GM12801 (cell line): ENCODE data around the gene UHMK1.

Source experiments
- TF ChIP-seq, protein P1 (sequence below): IDR thresholded peaks from one replicate; pipeline ENCODE4 v1.5.1; 2011; ENCODE audit warnings: control low read depth; ENCODE audit not compliant: insufficient read length; ENCODE audit errors: extremely low read depth

UHMK1 gene, protein sequence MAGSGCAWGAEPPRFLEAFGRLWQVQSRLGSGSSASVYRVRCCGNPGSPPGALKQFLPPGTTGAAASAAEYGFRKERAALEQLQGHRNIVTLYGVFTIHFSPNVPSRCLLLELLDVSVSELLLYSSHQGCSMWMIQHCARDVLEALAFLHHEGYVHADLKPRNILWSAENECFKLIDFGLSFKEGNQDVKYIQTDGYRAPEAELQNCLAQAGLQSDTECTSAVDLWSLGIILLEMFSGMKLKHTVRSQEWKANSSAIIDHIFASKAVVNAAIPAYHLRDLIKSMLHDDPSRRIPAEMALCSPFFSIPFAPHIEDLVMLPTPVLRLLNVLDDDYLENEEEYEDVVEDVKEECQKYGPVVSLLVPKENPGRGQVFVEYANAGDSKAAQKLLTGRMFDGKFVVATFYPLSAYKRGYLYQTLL

DNA sequence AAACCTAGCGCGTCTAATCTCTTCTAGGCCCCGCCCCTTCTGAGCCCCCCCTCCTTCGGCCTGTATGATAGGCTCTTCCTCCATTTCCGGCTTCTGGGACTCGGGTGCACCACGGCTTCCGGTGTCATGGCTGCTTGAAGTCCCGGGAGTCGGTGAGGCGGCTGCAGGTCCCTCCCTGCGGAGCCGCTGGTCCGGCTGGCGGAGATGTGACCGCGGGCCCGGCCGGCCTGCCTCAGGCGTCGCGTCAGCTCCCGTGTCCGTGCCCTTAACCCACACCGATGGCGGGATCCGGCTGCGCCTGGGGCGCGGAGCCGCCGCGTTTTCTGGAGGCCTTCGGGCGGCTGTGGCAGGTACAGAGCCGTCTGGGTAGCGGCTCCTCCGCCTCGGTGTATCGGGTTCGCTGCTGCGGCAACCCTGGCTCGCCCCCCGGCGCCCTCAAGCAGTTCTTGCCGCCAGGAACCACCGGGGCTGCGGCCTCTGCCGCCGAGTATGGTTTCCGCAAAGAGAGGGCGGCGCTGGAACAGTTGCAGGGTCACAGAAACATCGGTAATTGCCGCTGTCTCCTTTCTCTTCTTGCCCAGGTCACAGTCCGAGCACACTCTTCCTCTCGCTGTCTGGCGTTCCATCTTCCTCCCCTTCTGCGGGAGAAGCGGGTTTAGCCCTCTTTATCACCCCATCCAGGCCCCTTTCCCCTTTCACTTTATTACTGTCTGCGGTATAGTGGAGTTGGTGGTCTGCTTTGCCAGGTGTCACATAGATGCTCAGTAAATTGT is at the start of gene UHMK1:
TSS of gene UHMK1 (plus strand) at position 96 of the 773 bp plus-strand sequence. CDS start at position 279, 183 bp downstream.
- TF ChIP-seq, protein P1, sequence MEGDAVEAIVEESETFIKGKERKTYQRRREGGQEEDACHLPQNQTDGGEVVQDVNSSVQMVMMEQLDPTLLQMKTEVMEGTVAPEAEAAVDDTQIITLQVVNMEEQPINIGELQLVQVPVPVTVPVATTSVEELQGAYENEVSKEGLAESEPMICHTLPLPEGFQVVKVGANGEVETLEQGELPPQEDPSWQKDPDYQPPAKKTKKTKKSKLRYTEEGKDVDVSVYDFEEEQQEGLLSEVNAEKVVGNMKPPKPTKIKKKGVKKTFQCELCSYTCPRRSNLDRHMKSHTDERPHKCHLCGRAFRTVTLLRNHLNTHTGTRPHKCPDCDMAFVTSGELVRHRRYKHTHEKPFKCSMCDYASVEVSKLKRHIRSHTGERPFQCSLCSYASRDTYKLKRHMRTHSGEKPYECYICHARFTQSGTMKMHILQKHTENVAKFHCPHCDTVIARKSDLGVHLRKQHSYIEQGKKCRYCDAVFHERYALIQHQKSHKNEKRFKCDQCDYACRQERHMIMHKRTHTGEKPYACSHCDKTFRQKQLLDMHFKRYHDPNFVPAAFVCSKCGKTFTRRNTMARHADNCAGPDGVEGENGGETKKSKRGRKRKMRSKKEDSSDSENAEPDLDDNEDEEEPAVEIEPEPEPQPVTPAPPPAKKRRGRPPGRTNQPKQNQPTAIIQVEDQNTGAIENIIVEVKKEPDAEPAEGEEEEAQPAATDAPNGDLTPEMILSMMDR: no peak

DNA sequence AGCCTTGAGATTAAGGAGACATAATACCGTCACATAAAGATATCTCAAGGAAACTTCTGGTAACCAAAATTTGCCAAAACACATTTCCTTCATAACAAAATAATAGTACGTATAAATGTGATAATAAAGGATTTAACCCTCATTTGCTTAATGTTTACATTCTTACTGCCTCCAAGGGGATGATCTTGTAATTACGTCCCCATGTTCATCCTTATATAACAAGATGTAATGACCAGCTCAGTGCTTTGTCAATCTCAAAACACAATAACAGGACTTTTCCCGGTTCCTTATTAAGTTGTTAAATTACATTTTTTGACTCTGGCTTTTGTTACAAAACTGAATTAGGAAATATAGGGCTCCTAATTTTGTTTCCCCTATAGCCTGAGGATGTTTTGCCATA is 41.3 kb upstream of the UHMK1 start:
- TF ChIP-seq, protein P1: no peak

DNA sequence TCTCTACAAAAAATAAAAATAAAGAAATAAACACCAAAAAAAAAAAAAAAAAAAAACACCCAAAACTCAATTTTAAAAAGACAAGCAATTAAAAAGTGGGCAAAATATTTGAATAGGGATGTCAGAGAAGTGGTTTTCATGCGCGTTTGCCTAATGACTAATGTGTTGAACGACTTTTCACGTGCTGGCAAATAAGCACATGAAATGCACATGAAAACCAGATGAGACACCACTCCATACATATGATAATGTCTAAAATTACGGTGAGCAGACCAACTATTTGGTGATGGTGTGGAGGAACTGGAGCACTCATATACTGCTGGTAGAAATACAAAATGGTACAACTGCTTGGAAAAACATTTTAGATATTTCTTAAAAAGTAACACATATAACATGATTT is 39.4 kb upstream of the UHMK1 start:
- TF ChIP-seq, protein P1: no peak

DNA sequence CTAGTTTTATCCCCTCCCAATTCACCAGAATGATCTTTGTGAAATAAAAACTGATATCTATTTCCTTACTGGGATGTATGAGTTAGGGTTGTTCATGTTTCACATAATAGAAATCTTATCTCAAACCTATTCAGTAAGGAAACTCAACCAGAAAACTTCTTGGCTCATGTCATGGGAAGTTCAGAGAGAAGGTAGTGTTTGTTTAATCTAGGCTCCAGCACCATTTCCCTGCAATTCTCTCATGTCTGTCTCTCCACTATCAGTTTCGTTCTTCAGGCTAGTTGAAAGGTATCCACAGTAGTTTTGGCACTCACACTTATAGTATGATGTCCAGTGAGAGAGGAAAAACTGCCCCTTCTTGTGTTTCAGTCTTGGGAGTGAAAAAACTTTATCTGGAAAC is 34.6 kb upstream of the UHMK1 start:
- TF ChIP-seq, protein P1: no peak

DNA sequence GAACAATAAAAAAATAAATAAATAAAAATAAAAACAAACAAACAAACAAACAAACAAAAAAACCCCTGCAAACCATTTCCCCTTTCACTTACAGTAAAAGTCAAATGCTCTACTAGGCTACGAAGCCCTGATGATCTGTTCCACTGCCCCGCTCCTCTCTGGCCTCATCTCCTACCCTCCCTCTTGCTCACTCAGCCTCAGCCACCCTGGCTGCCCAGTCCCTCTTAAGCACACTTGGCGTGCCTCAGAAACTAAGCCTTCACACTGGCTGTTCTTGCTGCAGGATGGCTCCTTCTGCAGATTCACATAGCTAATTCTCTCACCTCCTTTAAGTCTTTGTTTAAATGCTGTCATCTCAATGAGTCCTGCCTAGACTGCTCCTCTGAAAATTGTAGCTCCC is 30.8 kb upstream of the UHMK1 start:
- TF ChIP-seq, protein P1: no peak

DNA sequence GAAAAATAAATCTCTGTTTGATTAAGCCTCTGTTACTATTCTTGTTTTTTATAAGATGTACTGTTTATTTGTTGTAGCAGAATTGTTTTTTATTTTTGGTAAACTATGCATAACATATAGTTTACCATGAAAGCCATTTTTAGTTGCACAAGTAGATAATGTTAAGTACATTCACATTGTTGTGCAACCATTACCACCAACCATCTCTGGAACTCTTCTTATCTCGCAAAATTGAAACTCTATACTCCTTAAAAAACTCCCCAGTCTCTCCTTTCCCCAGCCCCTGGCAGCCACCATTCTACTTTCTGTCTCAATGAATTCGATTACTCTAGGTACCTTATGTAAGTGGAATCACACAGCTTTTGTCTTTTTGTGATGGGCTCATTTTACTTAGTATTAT is 27.4 kb upstream of the UHMK1 start:
- TF ChIP-seq, protein P1: no peak

DNA sequence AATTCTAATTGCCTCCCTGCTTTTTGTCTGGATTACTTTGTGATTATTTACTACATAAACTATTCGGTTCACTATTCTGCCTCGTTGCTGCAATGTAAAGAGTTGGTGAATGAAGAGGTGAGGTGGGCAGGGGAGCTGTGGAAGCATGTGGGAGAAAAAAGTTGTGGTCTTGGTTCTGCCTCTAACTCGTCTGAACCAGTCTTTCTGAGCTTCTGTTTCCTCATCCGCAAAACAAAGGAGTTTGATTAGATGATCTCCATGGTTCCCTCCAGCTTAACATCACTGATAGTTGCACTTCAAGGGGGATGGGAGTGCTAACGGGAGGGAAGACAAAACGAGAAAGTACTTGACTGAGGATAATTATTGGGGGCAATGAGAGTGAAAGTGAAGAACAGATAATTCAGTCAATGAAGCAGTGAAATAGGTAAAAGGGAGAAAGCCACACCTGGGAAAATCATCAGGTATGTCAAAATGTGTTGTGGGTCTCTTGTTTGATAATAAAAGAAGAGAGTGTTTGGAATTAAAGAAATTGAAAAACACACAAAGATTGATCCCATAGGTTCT is 26.2 kb upstream of the UHMK1 start:
- TF ChIP-seq, protein P1: no peak
